Adrenal gland (tissue), 12 donors: ENCODE results near the gene CALN1. TPM values are rescaled to one million over a fixed set of nuclear protein-coding genes. Genes with fewer than 3 reads are reported as not detected.
"Not testable (repeated sequence)": the region's sequence is repeated elsewhere in the genome, so short reads cannot be mapped to it uniquely, and the experiment has no call there.

Experiments
- DNase-seq, 7 donors: peaks; one replicate each; pipeline ENCODE4 v3.0.0-alpha.2; 2019 to 2020
- H3K27ac ChIP-seq, 5 donors: fragments of 200-600 bp; sonication (generic) in 4 of 5; 1 replicate in 3 of 5; 2 replicates in 2 of 5; pipeline versions ENCODE4 v1.5.1 to v1.8.0; 2016 to 2020; ENCODE audit warnings: mild to moderate bottlenecking in 1 of 5
- H3K27me3 ChIP-seq: fragments of 200-600 bp; 2 replicates; pipeline ENCODE4 v1.8.0; 2021
- H3K36me3 ChIP-seq, 2 donors: fragments of 200-600 bp; replicated peaks in 1 of 2; 1 replicate in 1 of 2; 2 replicates in 1 of 2; pipeline versions ENCODE4 v1.5.1 to v1.8.0; 2018 to 2022
- H3K4me1 ChIP-seq, 2 donors: fragments of 200-600 bp; replicated peaks in 1 of 2; 1 replicate in 1 of 2; 2 replicates in 1 of 2; pipeline versions ENCODE4 v1.5.1 to v1.8.0; 2018 to 2021
- H3K4me3 ChIP-seq, 4 donors: fragments of 200-600 bp; sonication (generic) in 3 of 4; one replicate each; pipeline ENCODE4 v1.5.1; 2016 to 2018
- H3K9me3 ChIP-seq, 3 donors: fragments of 200-600 bp; sonication (generic) in 1 of 3; replicated peaks in 1 of 3; 1 replicate in 2 of 3; 2 replicates in 1 of 3; pipeline versions ENCODE4 v1.5.1 to v1.8.0; 2016 to 2021
- POLR2A ChIP-seq, 2 donors: fragments of 450-650 bp; IDR thresholded peaks; one replicate each; pipeline ENCODE4 v1.6.1; 2017; ENCODE audit warnings: antibody characterized with exemption in 2 of 2, mild to moderate bottlenecking in 2 of 2, moderate library complexity in 1 of 2
- WGBS, 4 donors: extraction: QIAGEN DNeasy Blood & Tissue Kit in 2 of 4; methylation state at CpG; one replicate each; pipeline versions ENCODE4 v1.1.5 to v1.1.7; 2013 to 2017; 5-methylcytosine and 5-hydroxymethylcytosine counted together
- intact Hi-C, 2 donors: fragments of 100-400 bp; cut with DNase I; formaldehyde crosslinking; loops; one replicate each; pipeline versions ENCODE4 v1.14.1 to v1.15.0; 2022 to 2023
- polyA plus RNA-seq, 3 donors: library from polyadenylated mRNA; stranded (reverse); fragments of 200-250 nt in 2 of 3; fragments of 350-450 nt in 1 of 3; fragmentation: Illumina TruSeq in 1 of 3; extraction: RNeasy Lipid Tissue Mini Kit (QIAGEN cat#74804) in 1 of 3; gene quantifications; one replicate each; pipeline ENCODE4 v1.2.3, GENCODE V29; 2013 to 2014
- total RNA-seq, 9 donors: library from RNA; depleted of rRNA in 4 of 9; stranded (reverse); fragments of >200 nt in 4 of 9; fragments of 120-200 nt in 1 of 9; fragmentation: NEBNext Ultra II Directional in 1 of 9; extraction: Animal tissue kit (Norgen Biotek cat#: 25700) in 1 of 9; gene quantifications; one replicate each; pipeline versions ENCODE4 v1.1.0 to v1.2.4, GENCODE V29; 2013 to 2023
- TF ChIP-seq, protein P1 (sequence below), 6 experiments: fragments of 450-650 bp in 4 of 6; fragments of 200-600 bp in 2 of 6; sonication (generic) in 1 of 6; IDR thresholded peaks; 1 replicate in 5 of 6; 2 replicates in 1 of 6; pipeline versions ENCODE4 v1.5.1 to v1.8.0; 2016 to 2021; ENCODE audit warnings: antibody characterized with exemption in 6 of 6, mild to moderate bottlenecking in 2 of 6, moderate library complexity in 1 of 6
- donor health status: healthy with polysubstance abuse.
- donor health status: Bipolar disorder and iron deficiency.
- donor health status: DM: yes; HTN: yes; CAD: no.
- donor health status: DM: no; HTN: no; CAD: no.
- donor health status: DM: no; HTN: no; CAD: no.
- donor health status: DM: yes; HTN: yes; CAD: no.

Gene CALN1
- total and polyA plus RNA-seq, 12 donors: 4.3 to 51.5 (median 15.2) TPM

DNA sequence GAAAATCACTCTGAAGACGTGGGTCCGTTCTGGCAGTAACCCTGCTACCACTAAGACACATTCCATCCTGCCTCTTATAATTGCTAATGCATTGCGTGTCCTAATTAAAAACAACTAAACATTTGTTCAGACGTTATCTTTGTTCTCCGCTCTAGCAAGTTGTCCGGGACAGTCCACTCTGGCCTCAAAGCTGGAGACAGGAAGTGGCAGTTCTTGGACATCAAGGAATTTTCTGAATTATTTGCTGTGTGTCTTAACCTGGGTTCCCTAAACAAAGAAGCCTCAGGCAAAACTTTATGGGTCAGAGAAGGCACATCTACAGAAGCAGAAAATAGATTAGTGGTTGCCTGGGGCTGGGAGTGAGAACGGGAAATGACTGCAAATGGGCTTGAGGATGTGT is 199.1 kb downstream of the CALN1 start:
- Histone ChIP-seq H3K27ac (no peak overlapping the region), H3K9me3 (no peaks in the 10 kb centered on the region)

DNA sequence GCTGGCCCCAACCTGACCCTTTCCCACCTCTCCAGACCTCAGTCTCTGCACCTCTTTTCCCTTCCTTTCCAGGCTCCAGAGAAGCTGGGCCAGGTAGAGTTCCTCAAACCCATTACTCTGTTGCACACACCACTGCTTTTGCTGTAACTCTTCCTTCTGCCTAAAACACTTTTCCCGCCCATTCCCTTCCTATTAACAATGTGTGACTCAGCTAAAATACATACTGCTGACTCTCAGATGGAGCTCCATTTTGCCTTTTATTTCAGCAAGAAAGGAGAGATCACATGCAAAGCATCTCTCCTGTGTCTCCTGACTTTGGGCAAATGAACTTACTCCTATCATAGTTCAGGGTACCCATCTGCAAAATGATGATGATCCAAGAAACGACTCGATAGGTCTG is 201.0 kb downstream of the CALN1 start:
- H3K36me3 ChIP-seq: no peaks in the 10 kb centered on the region
- no peak for DNase-seq
- no peak overlapping the region for H3K4me3 ChIP-seq
- H3K27ac ChIP-seq: no peak overlapping the region
- no peaks in the 10 kb centered on the region for H3K9me3 ChIP-seq
- TF ChIP-seq POLR2A (IDR thresholded peaks at IDR 0.05): no peak
- TF ChIP-seq, protein P1, sequence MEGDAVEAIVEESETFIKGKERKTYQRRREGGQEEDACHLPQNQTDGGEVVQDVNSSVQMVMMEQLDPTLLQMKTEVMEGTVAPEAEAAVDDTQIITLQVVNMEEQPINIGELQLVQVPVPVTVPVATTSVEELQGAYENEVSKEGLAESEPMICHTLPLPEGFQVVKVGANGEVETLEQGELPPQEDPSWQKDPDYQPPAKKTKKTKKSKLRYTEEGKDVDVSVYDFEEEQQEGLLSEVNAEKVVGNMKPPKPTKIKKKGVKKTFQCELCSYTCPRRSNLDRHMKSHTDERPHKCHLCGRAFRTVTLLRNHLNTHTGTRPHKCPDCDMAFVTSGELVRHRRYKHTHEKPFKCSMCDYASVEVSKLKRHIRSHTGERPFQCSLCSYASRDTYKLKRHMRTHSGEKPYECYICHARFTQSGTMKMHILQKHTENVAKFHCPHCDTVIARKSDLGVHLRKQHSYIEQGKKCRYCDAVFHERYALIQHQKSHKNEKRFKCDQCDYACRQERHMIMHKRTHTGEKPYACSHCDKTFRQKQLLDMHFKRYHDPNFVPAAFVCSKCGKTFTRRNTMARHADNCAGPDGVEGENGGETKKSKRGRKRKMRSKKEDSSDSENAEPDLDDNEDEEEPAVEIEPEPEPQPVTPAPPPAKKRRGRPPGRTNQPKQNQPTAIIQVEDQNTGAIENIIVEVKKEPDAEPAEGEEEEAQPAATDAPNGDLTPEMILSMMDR (IDR thresholded peaks at IDR 0.05): no peak
- intact Hi-C loops: no loop called here
- H3K27me3 ChIP-seq: no peaks in the 10 kb centered on the region
- WGBS, 4 donors: 86 to 95% (median 91%) methylated on average over 3 of the region's 3 CpGs
- no peaks in the 10 kb centered on the region for H3K4me1 ChIP-seq

More for the DNA sequence above, 199.1 kb downstream of the CALN1 start:
- 78 to 81% (median 80%) methylated on average over 7 of the region's 7 CpGs for WGBS, 4 donors
- Histone ChIP-seq H3K27me3 (no peaks in the 10 kb centered on the region), H3K4me1 (no peaks in the 10 kb centered on the region), H3K36me3 (no peaks in the 10 kb centered on the region), H3K4me3 (no peak overlapping the region)
- no peak for TF ChIP-seq POLR2A (IDR thresholded peaks at IDR 0.05)
- TF ChIP-seq, protein P1 (IDR thresholded peaks at IDR 0.05): no peak
- intact Hi-C loops: no loop called here
- no peak for DNase-seq

DNA sequence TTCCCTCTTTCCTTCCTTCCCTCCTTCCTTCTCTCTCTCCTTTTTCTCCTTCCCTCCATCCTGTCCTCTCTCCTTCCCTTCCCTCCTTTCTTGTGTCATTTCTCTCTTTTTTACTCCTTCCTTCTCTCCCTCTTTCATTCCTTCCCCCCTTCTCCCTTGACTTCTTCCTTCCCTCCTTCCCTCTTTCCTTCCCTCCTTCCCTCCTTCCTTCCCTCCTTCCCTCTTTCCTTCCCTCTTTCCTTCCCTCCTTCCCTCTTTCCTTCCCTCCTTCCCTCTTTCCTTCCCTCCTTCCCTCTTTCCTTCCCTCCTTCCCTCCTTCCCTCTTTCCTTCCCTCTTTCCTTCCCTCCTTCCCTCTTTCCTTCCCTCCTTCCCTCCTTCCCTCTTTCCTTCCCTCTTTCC is 203.1 kb downstream of the CALN1 start:
- intact Hi-C loops, H3K4me3 ChIP-seq, H3K4me1 ChIP-seq, H3K27ac ChIP-seq, H3K27me3 ChIP-seq, H3K9me3 ChIP-seq, H3K36me3 ChIP-seq, DNase-seq: not testable (repeated sequence)

DNA sequence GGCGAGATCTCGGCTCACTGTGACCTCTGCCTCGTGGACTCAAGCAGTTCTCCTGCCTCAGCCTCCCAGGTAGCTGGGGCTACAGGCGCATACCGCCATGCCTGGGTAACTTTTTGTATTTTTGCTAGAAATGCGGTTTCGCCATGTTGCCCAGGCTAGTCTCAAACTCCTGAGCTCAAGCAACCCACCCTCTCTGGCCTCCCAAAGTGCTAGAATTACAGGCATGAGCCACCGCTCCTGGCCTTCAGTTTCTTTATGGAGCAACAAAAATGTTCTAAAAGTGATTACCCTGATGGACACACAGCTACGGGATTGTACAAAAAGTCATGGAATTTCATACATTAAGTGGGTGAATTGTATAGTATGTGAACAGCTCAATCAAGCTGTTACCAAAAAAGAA is 216.0 kb downstream of the CALN1 start:
- Histone ChIP-seq H3K36me3 (no peaks in the 10 kb centered on the region), H3K27me3 (no peaks in the 10 kb centered on the region), H3K9me3 (no peaks in the 10 kb centered on the region), H3K27ac (no peak overlapping the region), H3K4me3 (no peak overlapping the region), H3K4me1 (no peaks in the 10 kb centered on the region)
- no peak for TF ChIP-seq POLR2A (IDR thresholded peaks at IDR 0.05)
- TF ChIP-seq, protein P1 (IDR thresholded peaks at IDR 0.05): no peak
- DNase-seq: no peak
- intact Hi-C loops: no loop called here
- WGBS, 4 donors: 87 to 97% (median 96%) methylated on average over 9 of the region's 9 CpGs

DNA sequence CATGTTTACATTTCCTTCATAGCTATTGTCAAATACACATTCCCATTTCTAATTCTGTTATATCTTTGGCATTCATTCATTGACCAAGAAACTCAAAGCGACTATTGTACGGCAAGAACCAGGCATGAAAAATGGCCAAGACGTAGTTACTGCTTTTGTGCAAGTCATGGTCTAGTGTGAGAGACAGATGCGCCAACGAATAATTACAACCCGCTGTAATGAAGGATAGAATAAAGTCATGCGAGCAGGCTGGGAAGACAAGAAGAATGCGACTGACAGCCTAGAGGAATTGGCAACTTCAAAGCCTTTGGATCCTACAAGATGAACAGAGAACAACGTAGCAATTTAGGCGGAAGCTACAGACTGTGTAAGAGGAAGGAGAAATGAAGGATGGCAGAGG is 221.2 kb downstream of the CALN1 start:
- Histone ChIP-seq H3K36me3 (no peaks in the 10 kb centered on the region), H3K4me3 (no peak overlapping the region), H3K27ac (no peak overlapping the region), H3K27me3 (no peaks in the 10 kb centered on the region), H3K9me3 (no peaks in the 10 kb centered on the region), H3K4me1 (no peaks in the 10 kb centered on the region)
- TF ChIP-seq POLR2A (IDR thresholded peaks at IDR 0.05): no peak
- TF ChIP-seq, protein P1 (IDR thresholded peaks at IDR 0.05): no peak
- intact Hi-C loops: no loop called here
- 83 to 93% (median 87%) methylated on average over 10 of the region's 10 CpGs for WGBS, 4 donors
- DNase-seq: no peak
